ENCODE data around the gene TRIM37.

Gene TRIM37

DNA sequence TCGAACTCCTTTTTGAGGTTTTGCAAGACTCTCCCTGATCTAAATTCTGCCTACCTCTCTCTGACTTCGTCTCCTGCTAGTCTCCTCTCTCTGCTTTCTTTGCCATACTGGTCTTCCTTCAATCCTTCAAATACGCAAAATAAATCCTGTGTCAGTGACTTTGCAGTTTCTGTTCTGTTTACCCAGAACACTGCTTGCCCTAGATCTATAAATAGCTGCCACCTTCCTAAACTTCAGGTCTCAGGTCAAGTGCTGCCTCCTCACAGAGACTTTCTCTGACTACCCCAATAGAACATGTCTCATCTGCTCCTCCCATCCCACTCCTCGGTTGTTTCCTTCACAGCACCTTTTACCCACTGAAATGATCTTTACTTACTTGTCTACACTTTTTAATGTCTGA, 78.9 kb downstream of the TRIM37 start:
- DNase-seq, result no peak

DNA sequence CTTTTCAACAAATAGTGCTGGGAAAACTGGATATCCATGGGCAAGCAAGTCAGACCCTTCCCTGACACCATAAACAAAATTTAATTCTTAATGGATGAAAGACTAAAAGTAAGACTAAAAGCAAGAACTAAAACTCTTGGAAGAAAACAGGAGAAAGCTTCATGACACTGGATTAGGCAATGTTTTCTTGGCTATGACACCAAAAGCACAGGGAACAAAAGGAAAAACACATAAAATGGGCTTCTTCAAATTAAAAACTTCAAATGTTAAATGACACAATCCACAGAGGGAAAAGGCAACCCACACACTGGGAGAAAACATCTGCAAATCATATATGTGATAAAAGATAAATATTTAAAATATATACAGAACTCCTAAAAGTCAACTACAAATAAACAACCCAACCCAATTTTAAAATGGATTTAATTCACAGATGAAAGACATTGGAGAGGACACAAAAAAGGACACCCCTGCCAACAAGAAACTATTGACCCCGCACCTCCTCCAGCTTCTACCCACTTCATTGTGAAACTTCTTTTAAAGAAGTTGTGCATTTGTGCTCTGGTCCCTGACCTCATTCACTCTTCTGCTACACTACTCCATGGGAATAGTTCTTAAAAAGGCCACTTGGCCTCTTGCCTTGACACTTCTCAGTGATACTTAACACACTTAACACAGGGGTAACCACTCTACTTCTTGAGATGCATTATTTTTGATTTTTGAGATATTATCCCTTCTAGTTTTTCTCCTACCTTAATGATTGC, 80.3 kb downstream of the TRIM37 start:
- DNase-seq, result no peak

DNA sequence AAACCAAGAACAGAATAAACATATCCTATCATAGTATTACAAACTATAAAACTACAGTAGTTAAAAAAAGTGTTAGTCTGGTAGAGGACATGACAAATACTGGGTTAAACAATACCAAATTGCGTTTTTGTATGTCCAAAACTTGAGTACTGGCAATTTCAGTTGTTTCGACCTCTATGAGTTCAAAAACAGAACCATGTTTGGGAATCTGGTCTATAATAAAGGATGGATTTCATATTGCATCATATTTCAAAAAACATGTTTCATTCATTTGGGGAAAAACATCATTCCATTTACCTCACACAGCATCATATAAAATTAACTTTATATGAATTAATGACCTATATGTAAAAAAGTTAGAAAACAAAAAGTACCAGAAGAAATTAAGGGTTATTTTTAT, 81.8 kb downstream of the TRIM37 start:
- no peak for DNase-seq

DNA sequence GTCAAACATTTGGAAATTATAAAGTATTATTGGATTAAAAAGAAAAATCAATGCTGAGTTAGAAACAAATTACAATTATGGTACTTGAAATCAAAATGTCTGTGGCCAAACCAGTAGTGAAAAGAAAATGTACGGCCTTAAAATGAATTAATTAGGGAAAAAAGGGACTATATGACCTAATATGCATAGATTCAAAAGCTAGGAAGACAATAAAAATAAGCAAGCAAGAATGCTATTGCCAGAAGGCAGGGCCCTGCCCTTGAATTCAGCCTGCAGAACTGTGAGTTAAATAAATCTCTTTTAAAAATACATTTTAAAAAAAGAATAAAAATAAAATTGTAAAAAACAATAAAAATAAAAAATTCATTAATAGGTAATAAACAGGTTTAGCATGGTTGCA, 88.7 kb downstream of the TRIM37 start:
- no peak for DNase-seq

GRCh38 chr17:59011975-59012374, 94.7 kb downstream of the TRIM37 start:
- DNase-seq, result no peak

DNA sequence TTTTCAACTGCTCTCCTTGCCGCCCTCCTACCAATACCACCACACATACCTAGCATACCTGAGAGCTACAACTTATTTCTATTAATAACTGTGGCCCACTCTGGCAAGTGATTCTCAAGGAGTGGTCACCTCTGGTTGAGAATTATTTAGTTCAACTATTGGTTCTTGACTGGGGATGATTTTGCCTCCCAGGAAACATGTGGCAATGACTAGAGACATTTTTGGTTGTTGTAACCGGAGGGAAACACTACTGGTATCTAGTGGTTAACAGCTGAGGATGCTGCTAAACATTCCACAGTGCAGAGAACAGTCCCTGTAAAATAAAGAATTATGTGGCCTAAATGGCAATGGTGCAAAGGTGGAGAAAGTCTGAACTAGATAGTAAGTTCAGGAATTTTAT, 96.7 kb downstream of the TRIM37 start:
- DNase-seq, result no peak

DNA sequence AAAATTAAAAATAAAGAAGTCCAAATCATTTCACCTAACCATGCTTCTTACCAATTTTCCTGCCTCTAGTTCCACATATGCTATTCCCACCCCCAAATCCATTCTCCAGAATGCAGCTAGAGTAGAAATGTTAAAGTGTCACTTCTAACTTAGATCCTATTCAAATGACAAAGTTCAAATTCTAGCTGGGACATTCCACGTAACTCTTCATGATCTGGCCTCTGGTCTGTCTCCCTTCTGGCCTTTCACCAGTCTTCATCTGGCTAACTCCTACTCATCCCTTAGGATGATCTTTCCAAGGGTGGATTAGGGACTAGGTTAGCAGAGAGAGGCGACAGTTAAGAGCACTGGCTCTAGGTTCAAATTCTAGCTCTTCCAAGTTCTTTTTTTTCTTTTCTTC, 97.9 kb downstream of the TRIM37 start:
- no peak for DNase-seq

DNA sequence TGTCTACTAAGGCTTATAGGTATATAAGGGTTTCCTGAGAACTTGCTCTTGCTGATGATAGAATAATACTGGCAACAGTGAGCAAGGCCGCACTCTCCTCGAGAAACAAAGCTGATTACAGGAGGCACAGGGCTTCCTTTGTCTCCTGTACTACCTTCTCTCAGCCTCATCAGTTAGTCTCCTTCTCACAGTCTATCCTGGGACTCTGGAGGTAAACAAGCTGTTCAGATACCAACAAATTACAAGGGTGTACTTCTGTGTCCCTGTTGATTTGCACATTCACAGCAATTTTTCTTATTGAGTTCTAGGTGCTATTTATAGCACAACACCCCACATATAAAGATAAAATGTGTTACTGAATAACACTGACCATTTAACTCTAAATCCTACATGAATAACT, 98.7 kb downstream of the TRIM37 start:
- no peak for DNase-seq

DNA sequence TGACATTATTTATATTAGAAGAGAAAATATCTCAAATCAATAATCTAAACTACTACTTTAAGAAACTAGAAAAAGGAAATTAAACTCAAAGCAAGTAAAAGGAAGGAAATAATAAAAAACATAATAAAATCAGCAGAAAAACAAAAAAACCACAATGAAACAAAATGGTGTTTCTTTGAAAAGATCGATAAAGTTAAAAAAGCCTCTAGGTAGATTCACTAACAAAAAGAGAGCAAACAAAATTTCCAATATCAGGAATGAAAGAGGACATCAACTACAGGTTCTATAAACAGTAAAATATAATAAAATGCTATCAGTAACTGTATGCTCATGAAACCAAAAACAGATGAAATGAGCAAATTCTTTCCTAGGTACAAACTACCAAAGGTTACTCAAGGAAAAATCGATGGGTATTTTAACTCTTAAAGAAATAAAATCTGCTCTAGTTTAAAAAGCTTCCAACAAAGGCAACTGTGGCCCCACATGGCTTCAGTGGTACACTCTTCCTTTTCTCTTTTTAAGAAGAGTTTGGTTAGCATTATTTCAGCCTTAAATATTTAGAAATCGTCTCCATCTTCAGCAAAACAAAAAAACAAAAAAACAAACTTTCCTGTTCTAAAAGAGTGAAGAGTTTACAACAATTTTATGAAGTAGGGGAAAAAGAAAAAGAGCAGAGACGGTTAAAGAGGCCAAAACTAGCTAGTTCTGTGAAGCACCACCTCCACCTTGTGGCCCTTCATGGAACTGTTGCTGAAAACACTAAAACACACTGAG, 102.2 kb downstream of the TRIM37 start:
- DNase-seq, result peak; percentile 53

GRCh38 chr17:59003860-59004259, 102.8 kb downstream of the TRIM37 start:
- DNase-seq, result no peak

DNA sequence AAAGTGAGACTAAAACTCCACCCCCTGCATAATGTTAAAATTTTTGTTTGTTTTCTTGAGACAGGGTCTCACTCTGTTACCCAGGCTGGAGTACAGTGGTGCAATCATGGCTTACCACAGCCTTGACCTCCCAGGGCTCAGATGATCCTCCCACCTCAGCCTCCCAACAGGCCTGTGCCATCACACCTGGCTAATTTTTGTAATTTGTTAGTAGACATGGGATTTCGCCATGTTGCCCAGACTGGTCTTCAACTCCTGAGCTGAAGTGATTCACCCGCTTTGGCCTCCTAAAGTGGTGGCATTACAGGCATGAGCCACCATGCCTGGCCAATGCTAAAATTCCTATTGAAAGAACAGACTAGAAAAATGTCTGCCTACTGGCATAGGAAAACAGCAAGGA, 103.8 kb downstream of the TRIM37 start:
- DNase-seq, result no peak

DNA sequence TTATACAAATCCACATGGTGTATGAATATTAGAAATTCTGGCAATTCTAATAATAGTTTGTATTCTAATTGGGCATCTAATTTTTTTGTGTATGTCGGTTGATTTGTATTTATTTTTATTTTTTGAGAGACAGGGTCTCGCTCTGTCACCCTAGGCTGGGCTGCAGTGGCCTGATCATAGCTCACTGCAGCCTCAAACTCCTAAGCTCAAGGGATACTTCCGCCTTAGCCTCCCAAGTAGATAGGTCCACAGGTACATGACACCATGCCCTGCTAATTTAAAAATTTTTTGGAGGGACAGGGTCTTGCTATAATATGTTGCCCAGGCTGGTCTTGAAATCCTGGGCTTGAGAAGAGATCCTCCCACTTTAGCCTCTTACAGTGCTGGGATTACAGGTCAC, 104.6 kb downstream of the TRIM37 start:
- DNase-seq, result no peak

- peak; percentile 46 for DNase-seq
Measured at GRCh38 chr17:59001158-59001814, 105.4 kb downstream of the TRIM37 start.

DNA sequence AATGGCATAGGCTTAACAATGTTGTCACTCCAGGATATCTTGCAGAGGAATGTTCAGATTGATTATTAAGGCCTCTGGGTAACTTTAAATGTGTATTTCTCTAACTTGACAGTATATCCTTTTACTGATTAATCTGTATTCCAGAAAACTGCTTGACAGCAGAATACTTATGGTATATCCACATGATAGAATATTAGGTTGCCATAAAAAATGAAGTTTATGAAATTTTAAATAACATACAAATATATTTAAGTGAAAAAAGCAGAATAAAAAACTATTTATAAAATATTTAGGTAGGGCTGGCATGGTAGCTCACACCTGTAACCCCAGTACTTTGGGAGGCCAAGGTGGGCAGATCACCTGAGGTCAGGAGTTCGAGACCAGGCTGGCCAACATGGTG, 106.7 kb downstream of the TRIM37 start:
- DNase-seq, result no peak

DNA sequence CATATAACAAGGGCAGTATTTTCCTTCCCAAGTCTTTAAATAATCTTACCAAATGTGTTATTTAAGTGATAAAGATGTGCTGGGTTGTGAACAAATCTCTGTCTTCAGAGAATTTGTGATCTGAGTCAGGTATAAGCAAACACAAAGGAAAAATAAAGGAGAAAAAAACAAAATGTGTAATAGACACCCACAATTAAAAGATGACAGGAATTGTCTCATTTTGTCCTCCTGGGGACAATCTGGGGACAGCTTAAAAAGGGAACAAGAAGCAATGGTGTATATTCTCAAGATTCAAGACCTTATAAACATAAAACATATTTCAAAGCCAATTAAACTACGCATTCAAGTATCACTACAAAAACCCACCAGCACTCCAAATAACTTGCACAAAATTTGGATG, 107.2 kb downstream of the TRIM37 start:
- no peak for DNase-seq

GRCh38 chr17:58998871-58999270, 107.8 kb downstream of the TRIM37 start:
- no peak for DNase-seq

DNA sequence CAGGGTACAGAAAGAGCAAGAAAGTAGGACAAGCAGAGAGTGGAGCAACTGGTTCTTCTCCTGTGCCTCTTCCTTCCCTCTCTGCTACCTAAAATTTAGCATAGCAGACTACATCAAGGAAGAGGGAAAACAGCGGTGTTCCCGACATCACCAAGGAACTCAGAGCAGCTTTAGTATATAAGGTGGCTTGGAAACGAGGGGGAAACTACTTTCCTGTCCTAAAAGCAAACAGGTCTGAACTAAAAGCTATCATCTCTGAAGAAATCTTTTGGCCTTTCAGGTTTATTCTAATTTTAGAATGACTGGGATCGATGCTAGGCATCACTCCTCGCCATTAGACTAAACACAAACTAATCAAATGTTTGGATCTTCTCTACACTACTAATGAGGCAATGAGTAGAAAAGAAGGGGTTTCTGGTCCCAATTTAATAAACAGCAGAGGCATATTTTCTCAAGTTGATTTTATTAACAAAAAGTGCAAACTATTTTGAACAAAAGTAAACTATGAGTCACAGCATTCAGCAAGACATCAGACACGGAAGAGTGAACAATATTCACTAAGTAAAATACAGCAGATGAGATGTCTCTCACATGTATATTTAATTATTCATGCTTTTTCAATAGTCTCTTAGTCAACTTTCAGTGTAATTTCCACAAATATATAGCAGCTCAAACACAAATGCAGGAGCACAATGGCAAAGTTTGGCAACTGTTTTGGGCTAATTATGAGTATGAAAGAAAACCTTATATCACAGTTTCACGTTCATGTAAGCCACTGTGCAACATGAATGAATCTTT, 108.7 kb downstream of the TRIM37 start:
- DNase-seq, result no peak

DNA sequence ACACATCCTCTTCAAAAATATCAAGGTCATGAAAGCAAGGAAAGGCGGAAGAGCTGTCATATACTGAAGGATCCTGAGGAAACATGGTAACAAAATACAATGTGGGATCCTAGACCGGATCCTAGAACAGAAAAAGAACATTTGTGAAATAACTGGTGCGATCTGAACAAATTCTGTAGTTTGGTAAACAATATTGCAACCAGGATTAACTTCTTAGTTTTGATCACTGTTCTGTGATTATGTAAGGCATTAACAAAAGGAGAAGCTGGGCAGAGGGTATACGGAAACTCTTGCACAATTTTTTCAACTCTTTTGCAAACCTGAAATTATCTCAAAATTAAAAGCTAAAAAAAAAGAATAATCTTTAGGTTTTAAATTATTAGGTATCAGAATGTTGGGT, 109.7 kb downstream of the TRIM37 start:
- no peak for DNase-seq

DNA sequence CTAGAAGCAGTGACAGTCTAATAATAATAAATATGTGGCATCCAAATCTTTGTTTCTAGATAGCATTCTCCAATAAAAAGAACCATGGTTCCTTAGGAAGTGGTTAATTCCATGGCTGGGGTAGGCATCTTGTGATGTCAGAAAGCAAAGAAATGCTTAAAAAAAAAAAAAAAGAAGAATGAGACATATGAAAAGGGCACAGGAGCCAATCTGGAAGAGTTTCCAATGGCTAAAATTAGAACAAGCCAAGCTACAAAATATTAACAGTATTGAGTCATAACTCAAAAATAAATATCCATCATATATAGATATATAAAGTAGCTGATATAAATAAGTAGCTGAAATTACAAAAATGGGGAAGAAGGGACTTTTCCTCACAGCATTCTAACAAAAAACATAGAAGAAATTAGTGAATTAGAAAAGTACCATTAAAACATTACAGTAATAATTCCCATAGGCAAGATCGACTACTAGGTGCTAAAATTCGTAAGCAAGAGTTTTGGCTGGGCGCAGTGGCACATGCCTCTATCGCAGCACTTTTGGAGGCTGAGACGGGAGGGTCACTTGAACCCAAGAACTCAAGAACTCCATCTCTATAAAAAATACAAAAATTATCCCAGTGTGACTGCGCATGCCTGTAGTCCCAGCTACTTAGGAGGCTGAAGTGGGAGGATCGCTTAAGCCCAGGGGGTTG, 111.3 kb downstream of the TRIM37 start:
- DNase-seq, result peak; percentile 47

DNA sequence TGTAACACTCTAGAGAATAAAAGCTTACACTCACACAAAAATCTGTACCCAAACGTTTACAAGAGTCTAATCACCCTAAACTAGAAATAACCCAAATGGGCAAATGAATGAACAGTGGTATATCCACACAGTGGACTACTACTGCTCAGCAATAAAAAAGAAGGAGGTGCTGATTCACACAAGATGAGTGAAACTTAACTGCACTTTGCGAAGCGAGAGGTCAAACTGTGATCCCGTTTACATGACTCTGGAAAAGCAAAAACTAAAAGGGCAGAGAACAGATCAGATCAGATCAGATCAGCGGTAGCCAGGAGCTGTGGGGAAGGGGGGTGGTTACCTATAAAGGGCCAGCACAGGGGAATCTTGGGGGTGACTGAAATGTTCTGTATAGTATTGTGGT, 113.4 kb downstream of the TRIM37 start:
- no peak for DNase-seq

DNA sequence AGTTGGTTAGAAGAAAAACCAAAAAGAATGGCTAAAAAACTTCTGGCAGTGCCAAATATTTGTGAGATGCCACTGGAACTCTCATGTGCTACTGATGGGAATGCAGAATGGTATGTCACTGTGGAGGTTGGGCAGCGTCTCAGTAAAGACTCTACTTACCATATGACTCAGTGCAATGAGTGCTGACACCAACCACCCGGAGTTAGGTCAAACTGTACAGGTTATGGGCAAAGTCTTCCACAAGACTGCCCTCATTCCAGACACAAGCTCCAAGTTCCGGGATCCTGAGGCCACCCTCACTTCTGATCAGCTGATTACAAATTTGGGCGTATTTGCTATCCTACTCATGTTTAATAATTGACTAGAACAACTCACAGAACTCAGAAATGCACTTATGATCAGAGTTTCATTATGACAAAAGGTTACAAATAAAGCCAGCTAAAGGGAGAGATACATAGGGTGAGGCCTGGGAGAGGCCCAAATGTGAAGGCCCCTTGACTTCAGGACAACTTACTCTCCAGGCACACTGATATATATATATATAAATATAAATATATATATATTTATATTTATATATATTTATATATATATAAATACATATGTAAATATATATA, 114.9 kb downstream of the TRIM37 start:
- DNase-seq, result peak; percentile 67

- DNase-seq, result no peak
Measured at GRCh38 chr17:58989629-58990028, 117.1 kb downstream of the TRIM37 start.
